GM18498 (cell line): ENCODE data around the gene DNAAF9.

Source experiments
- ATAC-seq: cut with Tn5 transposase; IDR thresholded peaks from one replicate; pipeline ENCODE4 v1.9.1; 2021; ENCODE audit warnings: mild to moderate bottlenecking, moderate library complexity; ENCODE audit not compliant: unreplicated experiment

Gene DNAAF9

DNA sequence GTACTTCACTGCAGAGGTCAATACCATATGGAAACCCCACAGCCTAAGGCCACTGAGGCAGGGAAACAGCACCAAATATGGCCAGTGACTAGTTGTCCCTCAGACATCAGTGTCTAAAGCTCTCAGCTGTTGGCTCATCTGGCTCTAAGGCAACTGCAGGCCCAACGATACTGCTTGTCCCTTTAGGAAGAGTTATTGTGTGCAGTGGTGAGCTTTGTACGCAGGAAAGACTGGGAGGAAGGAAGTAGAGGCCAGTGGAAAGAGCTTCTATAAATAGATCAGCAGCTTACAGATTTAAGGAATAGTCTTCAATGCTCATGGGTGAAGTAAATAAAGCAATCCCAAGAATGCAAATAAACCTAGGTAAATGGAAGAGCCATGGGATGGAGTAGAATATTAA is 29.3 kb downstream of the DNAAF9 start:
- ATAC-seq, result no peak

DNA sequence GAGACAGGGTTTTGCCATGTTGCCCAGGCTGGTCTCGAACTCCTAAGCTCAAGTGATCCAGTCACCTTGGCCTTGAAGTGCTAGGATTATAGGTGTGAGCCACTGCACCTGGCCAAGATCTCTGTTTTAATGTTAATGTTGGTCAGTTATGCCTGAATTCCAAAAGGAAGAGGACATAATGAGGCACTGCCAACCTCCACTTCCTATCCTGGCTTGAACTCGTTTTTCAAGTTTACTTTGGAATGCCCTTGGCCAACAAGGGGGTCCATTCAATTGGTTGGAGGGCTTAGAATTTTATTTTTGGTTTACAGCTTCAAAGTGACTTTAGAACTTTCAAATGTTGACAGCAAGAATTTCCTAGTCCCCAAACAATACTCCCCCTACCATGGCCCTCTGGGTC is 29.8 kb downstream of the DNAAF9 start:
- ATAC-seq, result no peak

DNA sequence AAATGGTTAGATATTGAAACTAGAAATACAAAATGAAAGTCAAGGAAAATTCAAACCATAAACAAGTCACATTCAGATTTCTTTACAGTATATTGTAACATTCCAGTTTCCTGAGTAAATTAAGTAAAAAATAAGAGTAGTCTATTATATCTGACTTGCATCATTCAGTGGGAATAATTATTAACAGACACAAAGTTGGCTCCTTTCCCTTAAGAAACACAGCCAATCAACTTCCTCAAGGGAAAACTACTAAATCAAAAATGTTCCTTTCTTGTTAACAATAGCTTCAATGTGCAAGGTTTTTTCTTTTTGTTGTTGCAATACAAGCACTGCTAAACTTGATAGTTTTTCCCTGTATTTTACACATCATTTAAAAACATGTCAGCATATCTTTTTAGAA is 33.2 kb downstream of the DNAAF9 start:
- no peak for ATAC-seq

DNA sequence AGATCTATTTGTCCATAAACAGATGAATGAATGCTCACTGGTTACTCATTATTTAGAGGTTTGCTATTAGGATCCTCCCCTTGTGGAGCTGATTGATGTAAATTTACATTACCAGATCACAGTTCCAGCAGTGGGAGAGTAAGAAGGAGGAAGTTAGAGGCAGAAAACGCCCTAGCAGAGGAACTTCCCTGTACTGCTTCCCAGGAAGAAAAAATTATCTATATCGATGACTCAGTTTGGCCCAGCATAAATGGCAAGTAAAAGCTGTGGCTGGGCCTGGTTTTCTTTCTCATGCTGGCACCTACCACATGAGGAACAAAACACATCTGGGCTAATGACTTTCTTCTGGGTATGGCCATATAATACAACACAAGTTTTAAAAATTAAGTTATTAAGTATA is 35.7 kb downstream of the DNAAF9 start:
- no peak for ATAC-seq

DNA sequence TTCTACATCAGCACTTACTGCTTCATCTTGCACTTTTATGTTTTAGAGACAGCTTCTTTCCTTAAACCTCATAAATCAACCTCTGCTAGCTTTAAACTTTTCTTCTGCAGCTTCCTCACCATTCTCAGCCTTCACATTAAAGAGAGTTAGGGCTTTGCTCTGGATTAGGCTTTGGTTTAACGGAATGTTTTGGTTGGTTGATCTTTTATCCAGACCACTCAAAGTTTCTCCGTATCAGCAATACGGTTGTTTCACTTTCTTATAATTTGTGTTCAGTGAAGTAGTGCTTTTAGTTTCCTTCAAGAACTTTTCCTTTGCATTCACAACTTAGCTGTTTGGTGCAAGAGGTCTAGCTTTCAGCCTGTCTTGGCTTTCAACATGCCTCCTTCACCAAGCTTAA is 40.4 kb downstream of the DNAAF9 start:
- no peak for ATAC-seq

DNA sequence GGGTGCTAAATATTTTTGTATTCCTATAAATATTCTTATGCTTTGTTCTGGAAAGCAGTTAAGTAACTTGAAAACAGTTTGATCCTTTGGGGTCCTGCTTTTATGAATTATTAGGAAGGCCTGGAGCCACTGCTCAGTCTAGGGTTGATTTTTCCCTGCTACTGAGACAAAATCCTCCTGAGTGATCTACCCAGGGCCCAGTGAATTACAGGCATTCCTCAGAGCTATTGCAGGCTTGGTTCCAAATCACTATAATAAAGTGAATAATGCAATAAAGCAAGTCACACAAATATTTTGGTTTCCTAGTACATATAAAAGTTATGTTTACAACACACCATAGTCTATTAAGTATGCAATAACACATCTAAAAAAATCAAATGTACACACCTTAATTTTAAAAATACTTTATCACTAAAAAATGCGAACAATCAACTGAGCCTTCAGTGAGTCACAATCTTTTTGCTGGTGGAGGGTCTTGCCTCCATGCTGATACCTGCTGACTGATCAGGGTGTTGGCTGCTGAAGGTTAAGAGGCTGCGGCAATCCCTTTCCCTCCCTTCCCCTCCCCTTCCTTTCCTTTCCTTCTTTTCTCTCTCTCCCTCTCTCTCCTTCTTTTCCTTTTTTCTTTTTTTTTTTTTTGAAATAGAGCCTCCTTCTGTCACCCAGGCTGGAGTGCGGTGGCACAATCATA is 43.0 kb downstream of the DNAAF9 start:
- no peak for ATAC-seq

DNA sequence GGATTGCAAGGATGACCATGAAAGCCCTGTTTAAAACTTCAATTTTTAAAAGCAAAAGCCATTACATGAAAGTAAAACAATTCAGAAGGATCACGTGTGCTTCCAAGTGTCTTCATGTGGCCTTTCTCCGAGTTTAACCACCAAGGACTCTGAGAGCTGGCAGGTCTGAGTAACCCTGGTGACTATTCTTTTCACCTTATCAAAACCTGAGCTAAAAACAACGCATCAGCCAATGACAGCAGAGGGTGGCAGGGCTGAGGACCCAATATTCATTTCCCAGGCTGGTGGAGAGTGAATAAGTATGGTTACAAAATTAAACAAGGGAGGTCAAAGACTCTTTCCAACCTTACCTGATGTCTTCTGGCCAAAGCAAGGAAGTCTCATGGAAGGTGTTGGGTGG is 46.7 kb downstream of the DNAAF9 start:
- no peak for ATAC-seq

DNA sequence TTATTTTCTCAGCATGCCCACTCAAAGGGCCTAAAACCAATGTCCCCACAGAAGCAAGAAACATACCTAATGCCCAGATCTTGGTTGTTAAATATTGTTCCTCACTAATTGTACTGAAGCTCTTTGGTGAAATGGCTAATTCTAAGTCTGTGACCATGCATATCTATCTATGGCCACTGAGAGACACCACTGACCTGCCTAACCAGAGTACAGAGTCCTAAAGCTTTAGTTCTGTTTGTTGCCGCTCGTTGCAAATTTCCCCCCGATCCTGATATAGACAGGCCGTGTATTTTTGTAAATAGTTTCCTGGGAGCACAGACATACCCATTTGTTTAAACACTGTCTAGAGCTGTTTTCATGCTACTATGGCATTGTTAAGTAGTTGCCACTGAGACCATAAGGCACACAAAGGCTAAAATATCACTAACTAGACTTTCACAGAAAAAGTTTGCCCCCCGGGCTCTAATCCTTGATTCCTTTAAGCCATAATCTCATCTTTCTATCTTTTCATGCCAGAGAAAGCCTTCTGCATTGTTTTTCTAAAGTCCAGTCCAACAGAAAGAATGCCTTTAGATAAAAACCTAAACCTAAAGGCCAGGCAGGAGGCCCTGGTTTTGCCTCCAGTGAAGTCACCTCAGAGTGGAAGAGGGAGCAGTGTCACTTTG is 48.7 kb downstream of the DNAAF9 start:
- no peak for ATAC-seq
